GM21825 (cell line): ENCODE results near the gene SLC22A12.
"Not testable (repeated sequence)": the region's sequence is repeated elsewhere in the genome, so short reads cannot be mapped to it uniquely, and the experiment has no call there.

Experiments used
- ATAC-seq: cut with Tn5 transposase; IDR thresholded peaks from one replicate; pipeline ENCODE4 v1.9.1; 2021; ENCODE audit warnings: mild to moderate bottlenecking, moderate library complexity; ENCODE audit not compliant: unreplicated experiment

Gene SLC22A12

GRCh38 chr11:64590763-64591221 is at the start of gene SLC22A12:
SLC22A12 (plus strand) TSS chr11:64591220; CDS start chr11:64591557, 337 bp downstream.
- ATAC-seq: no peak

- ATAC-seq: no peak
Measured at GRCh38 chr11:64542172-64543125, 48.6 kb upstream of the SLC22A12 start.

GRCh38 chr11:64543818-64544217 is 47.2 kb upstream of the SLC22A12 start:
- ATAC-seq: no peak

GRCh38 chr11:64544616-64545296 is 46.3 kb upstream of the SLC22A12 start:
- no peak for ATAC-seq

GRCh38 chr11:64545619-64546018 is 45.4 kb upstream of the SLC22A12 start:
- ATAC-seq: no peak

- ATAC-seq: no peak
Measured at GRCh38 chr11:64546176-64546575, 44.8 kb upstream of the SLC22A12 start.

- ATAC-seq: no peak
Measured at GRCh38 chr11:64546600-64546999, 44.4 kb upstream of the SLC22A12 start.

GRCh38 chr11:64549969-64550368 is 41.1 kb upstream of the SLC22A12 start:
- no peak for ATAC-seq

- no peak for ATAC-seq
Measured at GRCh38 chr11:64553554-64554201, 37.3 kb upstream of the SLC22A12 start.

- no peak for ATAC-seq
Measured at GRCh38 chr11:64556044-64556720, 34.8 kb upstream of the SLC22A12 start.

- no peak for ATAC-seq
Measured at GRCh38 chr11:64556721-64557250, 34.2 kb upstream of the SLC22A12 start.

- ATAC-seq: no peak
Measured at GRCh38 chr11:64558065-64558745, 32.8 kb upstream of the SLC22A12 start.

GRCh38 chr11:64558869-64559268 is 32.2 kb upstream of the SLC22A12 start:
- no peak for ATAC-seq

- ATAC-seq: no peak
Measured at GRCh38 chr11:64559351-64560138, 31.5 kb upstream of the SLC22A12 start.

GRCh38 chr11:64560139-64560771 is 30.8 kb upstream of the SLC22A12 start:
- ATAC-seq: no peak

- ATAC-seq: no peak
Measured at GRCh38 chr11:64560941-64561340, 30.1 kb upstream of the SLC22A12 start.

- not testable (repeated sequence) for ATAC-seq
Measured at GRCh38 chr11:64561429-64561828, 29.6 kb upstream of the SLC22A12 start.

- ATAC-seq: no peak
Measured at GRCh38 chr11:64561984-64562722, 28.9 kb upstream of the SLC22A12 start.
